MM.1S (cell line): ENCODE data around the gene ZNRF1.

Source experiments
- EZH2 ChIP-seq: fragments of 300-600 bp; sonication (generic); optimal IDR thresholded peaks from 2 replicates; pipeline ENCODE3; 2017; ENCODE audit warnings: low read depth, mild to moderate bottlenecking, antibody characterized with exemption, low read length, mixed read lengths
- EZH2phosphoT487 ChIP-seq: fragments of 300-600 bp; sonication (generic); IDR thresholded peaks from 2 replicates; pipeline ENCODE4 v1.6.1; 2018; ENCODE audit warnings: antibody characterized with exemption, low read length
- TF ChIP-seq, protein P1 (sequence below): fragments of 300-600 bp; sonication (generic); IDR thresholded peaks from 2 replicates; pipeline ENCODE4 v1.5.1; 2016; ENCODE audit warnings: antibody characterized with exemption, low read length, mixed read lengths

DNA sequence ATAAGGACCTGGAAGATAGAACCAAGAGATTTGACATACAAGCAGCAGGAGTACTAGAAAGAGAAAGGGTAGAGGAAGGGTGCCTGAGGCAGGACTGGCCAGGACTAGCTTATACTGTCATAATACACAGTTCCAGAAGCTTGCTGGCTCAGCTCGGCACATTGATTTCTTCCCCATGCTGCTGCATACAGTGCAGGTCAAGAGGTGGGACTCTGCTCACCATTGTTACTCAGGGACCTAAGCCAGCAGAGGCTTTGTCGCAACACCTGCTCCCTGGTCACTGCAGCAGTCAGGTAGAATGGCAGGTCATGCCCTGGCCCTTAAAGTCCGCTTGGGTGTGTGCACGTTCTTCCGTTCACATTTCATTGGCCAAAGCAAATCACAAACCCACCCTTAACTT is 85.0 kb downstream of the ZNRF1 start:
- TF ChIP-seq EZH2 (no peak), EZH2phosphoT487 (no peak)
- TF ChIP-seq, protein P1, sequence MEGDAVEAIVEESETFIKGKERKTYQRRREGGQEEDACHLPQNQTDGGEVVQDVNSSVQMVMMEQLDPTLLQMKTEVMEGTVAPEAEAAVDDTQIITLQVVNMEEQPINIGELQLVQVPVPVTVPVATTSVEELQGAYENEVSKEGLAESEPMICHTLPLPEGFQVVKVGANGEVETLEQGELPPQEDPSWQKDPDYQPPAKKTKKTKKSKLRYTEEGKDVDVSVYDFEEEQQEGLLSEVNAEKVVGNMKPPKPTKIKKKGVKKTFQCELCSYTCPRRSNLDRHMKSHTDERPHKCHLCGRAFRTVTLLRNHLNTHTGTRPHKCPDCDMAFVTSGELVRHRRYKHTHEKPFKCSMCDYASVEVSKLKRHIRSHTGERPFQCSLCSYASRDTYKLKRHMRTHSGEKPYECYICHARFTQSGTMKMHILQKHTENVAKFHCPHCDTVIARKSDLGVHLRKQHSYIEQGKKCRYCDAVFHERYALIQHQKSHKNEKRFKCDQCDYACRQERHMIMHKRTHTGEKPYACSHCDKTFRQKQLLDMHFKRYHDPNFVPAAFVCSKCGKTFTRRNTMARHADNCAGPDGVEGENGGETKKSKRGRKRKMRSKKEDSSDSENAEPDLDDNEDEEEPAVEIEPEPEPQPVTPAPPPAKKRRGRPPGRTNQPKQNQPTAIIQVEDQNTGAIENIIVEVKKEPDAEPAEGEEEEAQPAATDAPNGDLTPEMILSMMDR = no peak
